ENCODE data around the gene C12orf56. TPM values are rescaled to one million over a fixed set of nuclear protein-coding genes. Genes with fewer than 3 reads are reported as not detected.

Gene C12orf56
- total and polyA plus RNA-seq, 9 of the 15 experiments (the other 6 are each of a cell fraction or from before 2014, with no cell fraction given), result 0.40 to 4.8 (median 1.2) TPM

GRCh38 chr12:64404470-64405256 is 14.1 kb upstream of the C12orf56 start (continued):
- TF ChIP-seq FOXK1 (CRISPR knock-in tag; IDR thresholded peaks at IDR 0.05; ENCODE audit: borderline replicate concordance) (0 out of 2 replicates have a peak, but pooled peaks have one; percentile 63), RREB1 (CRISPR knock-in tag; IDR thresholded peaks at IDR 0.05) (peak; percentile 77; the same call in 1 of the 2 replicates), HMG20A (CRISPR knock-in tag; conservative IDR thresholded peaks at IDR 0.05) (no peak), BRD4 (IDR thresholded peaks at IDR 0.05) (peak; percentile 99), CBFB (CRISPR knock-in tag; IDR thresholded peaks at IDR 0.05) (peak; percentile 51; the same call in 1 of the 2 replicates), KDM1A (IDR thresholded peaks at IDR 0.05) (peak in 1 of 2 experiments; percentile 19; a peak in 1 of 4 replicates), PML (IDR thresholded peaks at IDR 0.05; ENCODE audit: low read length) (no peak), GTF2B (IDR thresholded peaks at IDR 0.05; ENCODE audit: extremely low read depth, insufficient read length) (no peak), PCBP2 (IDR thresholded peaks at IDR 0.05; ENCODE audit: low read depth, low read length, poor library complexity, severe bottlenecking) (peak; percentile 39)
- TF ChIP-seq, protein P1, sequence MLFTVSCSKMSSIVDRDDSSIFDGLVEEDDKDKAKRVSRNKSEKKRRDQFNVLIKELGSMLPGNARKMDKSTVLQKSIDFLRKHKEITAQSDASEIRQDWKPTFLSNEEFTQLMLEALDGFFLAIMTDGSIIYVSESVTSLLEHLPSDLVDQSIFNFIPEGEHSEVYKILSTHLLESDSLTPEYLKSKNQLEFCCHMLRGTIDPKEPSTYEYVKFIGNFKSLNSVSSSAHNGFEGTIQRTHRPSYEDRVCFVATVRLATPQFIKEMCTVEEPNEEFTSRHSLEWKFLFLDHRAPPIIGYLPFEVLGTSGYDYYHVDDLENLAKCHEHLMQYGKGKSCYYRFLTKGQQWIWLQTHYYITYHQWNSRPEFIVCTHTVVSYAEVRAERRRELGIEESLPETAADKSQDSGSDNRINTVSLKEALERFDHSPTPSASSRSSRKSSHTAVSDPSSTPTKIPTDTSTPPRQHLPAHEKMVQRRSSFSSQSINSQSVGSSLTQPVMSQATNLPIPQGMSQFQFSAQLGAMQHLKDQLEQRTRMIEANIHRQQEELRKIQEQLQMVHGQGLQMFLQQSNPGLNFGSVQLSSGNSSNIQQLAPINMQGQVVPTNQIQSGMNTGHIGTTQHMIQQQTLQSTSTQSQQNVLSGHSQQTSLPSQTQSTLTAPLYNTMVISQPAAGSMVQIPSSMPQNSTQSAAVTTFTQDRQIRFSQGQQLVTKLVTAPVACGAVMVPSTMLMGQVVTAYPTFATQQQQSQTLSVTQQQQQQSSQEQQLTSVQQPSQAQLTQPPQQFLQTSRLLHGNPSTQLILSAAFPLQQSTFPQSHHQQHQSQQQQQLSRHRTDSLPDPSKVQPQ (CRISPR knock-in tag; IDR thresholded peaks at IDR 0.05; ENCODE audit: borderline replicate concordance), result no peak

Measured in K562 (cell line).